Measurements from ENCODE around the gene TBK1.
"Not testable (repeated sequence)": the region's sequence is repeated elsewhere in the genome, so short reads cannot be mapped to it uniquely, and the experiment has no call there.

TBK1 gene

DNA sequence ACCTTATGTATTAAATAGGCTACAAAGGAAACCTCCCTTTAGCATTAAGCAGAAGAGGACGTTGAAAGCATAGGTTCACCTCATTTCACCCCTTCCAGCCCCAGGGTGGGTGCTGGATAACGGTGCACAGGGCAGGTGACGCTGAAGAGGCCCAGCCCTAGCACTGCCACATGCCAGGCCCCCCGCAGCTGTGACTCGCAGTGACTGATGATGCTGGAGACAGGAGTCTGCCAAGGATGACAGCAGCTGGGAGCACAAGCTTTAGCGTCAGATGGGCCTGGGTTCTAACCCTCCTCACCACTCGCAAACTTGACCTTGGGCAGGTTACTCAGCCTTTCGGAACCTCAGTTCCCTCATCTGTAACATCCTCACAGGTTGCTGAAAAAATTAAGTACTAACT is 76.7 kb downstream of the TBK1 start:
- Histone ChIP-seq H3K27ac (no peak overlapping the region), H3K4me3 (no peak overlapping the region)
- DNase-seq (ENCODE audit: low spot score): no peak
- TF ChIP-seq, protein P1, sequence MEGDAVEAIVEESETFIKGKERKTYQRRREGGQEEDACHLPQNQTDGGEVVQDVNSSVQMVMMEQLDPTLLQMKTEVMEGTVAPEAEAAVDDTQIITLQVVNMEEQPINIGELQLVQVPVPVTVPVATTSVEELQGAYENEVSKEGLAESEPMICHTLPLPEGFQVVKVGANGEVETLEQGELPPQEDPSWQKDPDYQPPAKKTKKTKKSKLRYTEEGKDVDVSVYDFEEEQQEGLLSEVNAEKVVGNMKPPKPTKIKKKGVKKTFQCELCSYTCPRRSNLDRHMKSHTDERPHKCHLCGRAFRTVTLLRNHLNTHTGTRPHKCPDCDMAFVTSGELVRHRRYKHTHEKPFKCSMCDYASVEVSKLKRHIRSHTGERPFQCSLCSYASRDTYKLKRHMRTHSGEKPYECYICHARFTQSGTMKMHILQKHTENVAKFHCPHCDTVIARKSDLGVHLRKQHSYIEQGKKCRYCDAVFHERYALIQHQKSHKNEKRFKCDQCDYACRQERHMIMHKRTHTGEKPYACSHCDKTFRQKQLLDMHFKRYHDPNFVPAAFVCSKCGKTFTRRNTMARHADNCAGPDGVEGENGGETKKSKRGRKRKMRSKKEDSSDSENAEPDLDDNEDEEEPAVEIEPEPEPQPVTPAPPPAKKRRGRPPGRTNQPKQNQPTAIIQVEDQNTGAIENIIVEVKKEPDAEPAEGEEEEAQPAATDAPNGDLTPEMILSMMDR (IDR thresholded peaks at IDR 0.05): no peak

DNA sequence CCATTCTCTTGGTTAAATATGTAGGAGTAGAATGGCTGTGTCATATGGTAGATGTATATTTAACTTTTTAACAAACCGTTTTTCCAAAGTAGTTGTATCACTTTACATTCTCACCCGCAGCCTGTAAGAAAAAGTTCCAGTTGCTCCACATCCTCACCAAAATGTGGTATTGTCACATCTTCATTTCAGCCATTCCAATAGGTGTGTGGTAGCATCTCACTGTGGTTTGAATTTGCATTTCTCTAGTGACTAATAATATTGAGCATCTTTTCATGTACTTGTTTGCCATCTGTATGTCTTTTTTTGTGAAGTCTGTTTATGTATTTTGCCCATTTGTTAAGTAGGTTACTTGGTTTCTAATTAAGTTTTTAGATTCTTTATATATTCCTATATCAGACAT is 78.6 kb downstream of the TBK1 start:
- TF ChIP-seq, protein P1 (IDR thresholded peaks at IDR 0.05): no peak
- no peak for DNase-seq (ENCODE audit: low spot score)
- H3K4me3 ChIP-seq: no peak overlapping the region
- H3K27ac ChIP-seq: no peak overlapping the region

DNA sequence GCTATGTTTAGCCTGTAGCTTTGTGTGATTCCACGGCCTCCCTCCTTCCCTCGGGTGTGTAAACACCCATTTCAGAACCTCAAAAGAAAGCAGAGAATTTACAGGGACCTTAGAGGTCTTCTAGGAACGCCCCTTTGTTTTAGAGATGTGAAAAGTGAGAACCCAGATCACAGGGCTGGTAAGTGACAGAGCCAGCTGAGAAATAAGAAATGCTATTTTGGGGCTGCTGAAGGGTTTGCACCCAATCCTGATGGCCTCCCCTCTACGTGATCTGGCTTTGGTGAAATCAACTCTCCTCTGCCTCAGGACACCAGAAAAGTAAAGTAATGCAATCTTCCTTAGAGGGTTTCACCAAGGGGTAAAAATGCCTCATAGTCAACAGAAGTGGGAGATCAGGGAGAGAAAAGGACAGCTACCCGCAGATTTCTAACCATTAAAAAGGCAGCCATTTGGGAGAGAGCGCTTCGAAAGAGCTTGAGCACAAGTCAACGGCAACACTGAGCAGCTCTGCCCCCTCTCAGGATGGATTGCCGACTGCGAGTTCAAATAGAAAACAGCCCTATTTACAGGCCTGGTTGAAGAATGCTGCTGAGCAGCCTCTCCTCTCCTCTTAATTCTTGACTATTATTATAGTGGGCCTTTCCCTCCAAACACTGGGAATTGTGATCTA is 79.9 kb downstream of the TBK1 start:
- no peak for DNase-seq (ENCODE audit: low spot score)
- H3K4me3 ChIP-seq: no peak overlapping the region
- H3K27ac ChIP-seq: no peak overlapping the region
- TF ChIP-seq, protein P1 (IDR thresholded peaks at IDR 0.05): no peak

DNA sequence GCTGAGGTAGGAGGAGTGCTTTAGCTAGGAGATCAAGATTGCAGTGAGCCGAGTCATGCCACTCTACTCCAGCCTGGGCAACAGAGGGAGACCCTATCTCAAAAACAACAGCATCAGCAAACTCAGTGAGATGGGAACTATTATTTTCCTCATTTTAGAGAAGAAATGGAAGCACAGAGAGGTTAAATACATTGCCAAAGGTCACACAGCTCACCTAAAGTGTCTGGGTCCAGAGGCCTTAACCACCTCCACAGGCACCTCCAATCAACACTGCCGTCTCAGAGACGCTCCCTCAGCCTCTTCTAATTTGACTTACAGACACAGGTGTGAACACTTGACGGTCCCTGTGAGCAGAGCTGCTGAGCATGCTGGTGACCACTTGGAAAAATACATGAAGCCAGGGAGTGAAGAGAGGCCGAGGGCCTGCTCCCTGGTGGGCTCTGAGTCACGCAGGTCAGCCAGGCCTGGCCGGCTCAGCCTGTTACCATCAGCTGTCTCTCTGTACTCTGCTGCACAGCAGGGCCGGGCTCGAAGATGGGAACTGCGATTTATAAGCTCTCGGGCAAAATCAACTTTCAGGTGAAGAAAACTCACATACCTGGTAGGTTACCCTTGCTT is 80.9 kb downstream of the TBK1 start:
- H3K27ac ChIP-seq: no peak overlapping the region
- no peak overlapping the region for H3K4me3 ChIP-seq
- TF ChIP-seq, protein P1 (IDR thresholded peaks at IDR 0.05): no peak
- DNase-seq (ENCODE audit: low spot score): no peak

- Histone ChIP-seq H3K27ac (no peak overlapping the region), H3K4me3 (no peak overlapping the region)
- TF ChIP-seq, protein P1 (IDR thresholded peaks at IDR 0.05): no peak
- no peak for DNase-seq (ENCODE audit: low spot score)
Observed at GRCh38 chr12:64534672-64535199, 82.8 kb downstream of the TBK1 start.

DNA sequence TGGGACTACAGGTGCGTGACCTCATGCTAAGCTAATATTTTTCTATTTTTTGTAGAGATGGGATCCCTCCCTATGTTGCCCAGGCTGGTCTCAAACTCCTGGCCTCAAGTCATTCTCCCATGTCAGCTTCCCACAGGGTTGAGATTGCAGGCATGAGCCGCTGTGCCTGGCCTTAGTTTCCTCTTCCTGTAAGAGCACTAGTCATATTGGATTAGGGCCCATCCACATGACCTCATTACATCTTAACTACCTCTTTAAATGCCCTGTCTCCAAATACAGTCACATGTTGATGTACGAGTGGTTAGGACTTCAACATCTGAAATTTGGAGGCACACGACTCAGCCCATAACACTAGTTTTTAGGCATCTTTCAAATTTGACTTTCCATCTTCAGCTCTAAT is 86.2 kb downstream of the TBK1 start:
- TF ChIP-seq, protein P1 (IDR thresholded peaks at IDR 0.05): no peak
- DNase-seq (ENCODE audit: low spot score): no peak
- Histone ChIP-seq H3K4me3 (no peak overlapping the region), H3K27ac (no peak overlapping the region)

- DNase-seq (ENCODE audit: low spot score); H3K27ac ChIP-seq: not testable (repeated sequence)
- H3K4me3 ChIP-seq: peak overlapping the region; percentile 50
Observed at GRCh38 chr12:64542409-64543047, 90.6 kb downstream of the TBK1 start.
